HL-60/S4 treated with phorbol 12-myristate 13-acetate at 8.2 ng/mL for 4 days and 3 days (cell line): Measurements from ENCODE around the gene SUPT6H.

ENCODE experiments used
- in situ Hi-C: fragments of 300-500 bp; cut with MboI; formaldehyde crosslinking; loops from 2 replicates; pipeline ENCODE4 v1.15.0; 2022; ENCODE audit warnings: low sequenced_read_pairs

Gene SUPT6H

GRCh38 chr17:28700278-28700677, 38.3 kb downstream of the SUPT6H start:
- in situ Hi-C loops: no loop called here

GRCh38 chr17:28700830-28701492, 39.0 kb downstream of the SUPT6H start:
- in situ Hi-C loops: no loop called here

GRCh38 chr17:28702026-28702751, 40.2 kb downstream of the SUPT6H start:
- in situ Hi-C loops: no loop called here

GRCh38 chr17:28702752-28703150, 40.7 kb downstream of the SUPT6H start:
- in situ Hi-C loops: no loop called here

GRCh38 chr17:28703552-28704218, 41.7 kb downstream of the SUPT6H start:
- in situ Hi-C loops: no loop called here

- in situ Hi-C loops: no loop called here
Measured at GRCh38 chr17:28704219-28704858, 42.3 kb downstream of the SUPT6H start.

GRCh38 chr17:28705074-28705659, 43.2 kb downstream of the SUPT6H start:
- in situ Hi-C loops: no loop called here

GRCh38 chr17:28705728-28706334, 43.8 kb downstream of the SUPT6H start:
- in situ Hi-C loops: no loop called here

GRCh38 chr17:28706471-28707338, 44.7 kb downstream of the SUPT6H start:
- in situ Hi-C loops: no loop called here

- in situ Hi-C loops: no loop called here
Measured at GRCh38 chr17:28707339-28707720, 45.3 kb downstream of the SUPT6H start.

GRCh38 chr17:28710861-28711722, 49.1 kb downstream of the SUPT6H start:
- in situ Hi-C loops: no loop called here

GRCh38 chr17:28711723-28712031, 49.7 kb downstream of the SUPT6H start, which contains the start of gene PROCA1:
TSS of gene PROCA1 (minus strand) at chr17:28711888. CDS start at chr17:28711660, 228 bp downstream.
- in situ Hi-C loops: no loop called here

GRCh38 chr17:28712032-28712704, 50.2 kb downstream of the SUPT6H start:
- in situ Hi-C loops: no loop called here

- in situ Hi-C loops: no loop called here
Measured at GRCh38 chr17:28712705-28713415, 50.9 kb downstream of the SUPT6H start.

- in situ Hi-C loops: no loop called here
Measured at GRCh38 chr17:28714281-28714680, 52.3 kb downstream of the SUPT6H start.

GRCh38 chr17:28715217-28715616, 53.2 kb downstream of the SUPT6H start:
- in situ Hi-C loops: no loop called here

- in situ Hi-C loops: no loop called here
Measured at GRCh38 chr17:28716740-28717577, 55.0 kb downstream of the SUPT6H start.
